Cerebellar cortex (tissue), 1 donor: ENCODE results near the gene CC2D1A.
"Not testable (repeated sequence)": the region's sequence is repeated elsewhere in the genome, so short reads cannot be mapped to it uniquely, and the experiment has no call there.

ENCODE experiments used
- DNase-seq: peaks from one replicate; pipeline ENCODE4 v3.0.0-alpha.2; 2015; ENCODE audit warnings: low spot score

The CC2D1A gene

GRCh38 chr19:13908674-13909073 lies 2.7 kb downstream of the CC2D1A start:
- DNase-seq = no peak

GRCh38 chr19:13909430-13909829 lies 3.4 kb downstream of the CC2D1A start:
- DNase-seq = no peak

- DNase-seq = no peak
These were observed 7.4 kb downstream of the CC2D1A start for GRCh38 chr19:13913352-13913751.

GRCh38 chr19:13914777-13915176 lies 8.8 kb downstream of the CC2D1A start:
- DNase-seq = no peak

- peak; percentile 23 for DNase-seq
These were observed 11.9 kb downstream of the CC2D1A start for GRCh38 chr19:13917888-13918406.

GRCh38 chr19:13918726-13919411 lies 12.9 kb downstream of the CC2D1A start:
- DNase-seq = no peak

- DNase-seq = no peak
These were observed 14.5 kb downstream of the CC2D1A start for GRCh38 chr19:13920524-13920923.

GRCh38 chr19:13920940-13921747 lies 15.1 kb downstream of the CC2D1A start:
- DNase-seq = peak; percentile 80

- DNase-seq = not testable (repeated sequence)
These were observed 16.1 kb downstream of the CC2D1A start for GRCh38 chr19:13922118-13922517.

- DNase-seq = no peak
These were observed 17.4 kb downstream of the CC2D1A start for GRCh38 chr19:13923194-13923987.

- DNase-seq = no peak
These were observed 20.0 kb downstream of the CC2D1A start for GRCh38 chr19:13926010-13926409.

- no peak for DNase-seq
These were observed 20.7 kb downstream of the CC2D1A start for GRCh38 chr19:13926715-13927114.

GRCh38 chr19:13929340-13929739 lies 23.3 kb downstream of the CC2D1A start:
- no peak for DNase-seq

GRCh38 chr19:13929956-13930355 lies 24.0 kb downstream of the CC2D1A start:
- no peak for DNase-seq

- no peak for DNase-seq
These were observed 24.4 kb downstream of the CC2D1A start for GRCh38 chr19:13930402-13930801.

GRCh38 chr19:13931391-13932148 lies 25.6 kb downstream of the CC2D1A start:
- no peak for DNase-seq

GRCh38 chr19:13932149-13932637 lies 26.2 kb downstream of the CC2D1A start:
- no peak for DNase-seq

- no peak for DNase-seq
These were observed 27.0 kb downstream of the CC2D1A start for GRCh38 chr19:13932911-13933393.

- DNase-seq = no peak
These were observed 28.7 kb downstream of the CC2D1A start for GRCh38 chr19:13934785-13935109.

GRCh38 chr19:13935765-13936510 lies 29.9 kb downstream of the CC2D1A start:
- DNase-seq = no peak
